GM12878 (cell line): Measurements from ENCODE around the gene GALK1. TPM values are rescaled to one million over a fixed set of nuclear protein-coding genes. Genes with fewer than 3 reads are reported as not detected.

Source experiments
- ATAC-seq: fragments of 200-7000 bp; cut with Tn5 transposase; 3 replicates; pipeline ENCODE4 v1.9.1; 2020; ENCODE audit warnings: mild to moderate bottlenecking, moderate library complexity
- BruUV-seq: library from RNA; stranded (reverse); fragments of 400-500 nt; replicated peaks from 2 replicates; lab custom pipeline; 2021; lab: Mats Ljungman, UMichigan
- CTCF ChIA-PET: fragments of 300-600 bp; sonication (Branson Sonifier 250); formaldehyde crosslinking; extraction: SDS; loops from one replicate; lab custom pipeline; 2021; ENCODE audit warnings: inconsistent platforms; lab: Yijun Ruan, JAX
- POLR2A ChIA-PET: fragments of 350-600 bp; formaldehyde crosslinking; extraction: SDS; loops from one replicate; lab custom pipeline; 2021; ENCODE audit warnings: inconsistent platforms; lab: Charles Lee
- RAD21 ChIA-PET: fragments of 300-600 bp; sonication (Branson Sonifier 250); formaldehyde crosslinking; loops from one replicate; lab custom pipeline; 2023; ENCODE audit warnings: antibody characterized with exemption; ENCODE audit not compliant: unreplicated experiment; lab: Charles Lee
- SMC1A ChIA-PET: fragments of 300-600 bp; sonication (Branson Sonifier 250); formaldehyde crosslinking; loops from one replicate; lab custom pipeline; 2023; ENCODE audit not compliant: unreplicated experiment, uncharacterized antibody; lab: Charles Lee
- DNase-seq: peaks from one replicate; pipeline ENCODE4 v3.0.0-alpha.2; 2011; ENCODE audit warnings: low read depth, low spot score
- FAIRE-seq: peaks from 3 replicates; lab custom pipeline; 2011; peaks lifted over from hg19 to GRCh38; lab: Jason Lieb, UNC
- H2AFZ ChIP-seq: 2 replicates; pipeline ENCODE4 v1.6.0; 2011; ENCODE audit warnings: low read depth, low read length, control low read depth; ENCODE audit not compliant: control insufficient read depth
- H3K27ac ChIP-seq: 2 replicates; pipeline ENCODE4 v1.5.1; 2011; ENCODE audit warnings: control low read depth; ENCODE audit not compliant: control insufficient read depth, insufficient read depth
- H3K27me3 ChIP-seq, 2 experiments: replicated peaks in 1 of 2; 2 replicates each; pipeline versions ENCODE4 v1.6.0 to v1.6.1; 2011; ENCODE audit warnings: low read length in 1 of 2; ENCODE audit not compliant: control insufficient read depth in 2 of 2, insufficient read depth in 2 of 2
- H3K36me3 ChIP-seq, 2 experiments: 2 replicates each; pipeline ENCODE4 v1.5.1; 2011; ENCODE audit warnings: low read length in 1 of 2; ENCODE audit not compliant: control insufficient read depth in 2 of 2, insufficient read depth in 2 of 2
- H3K4me1 ChIP-seq: 2 replicates; pipeline ENCODE4 v1.6.1; 2011; ENCODE audit warnings: mild to moderate bottlenecking, low read length, moderate library complexity, mixed read lengths; ENCODE audit not compliant: control insufficient read depth, insufficient read depth
- H3K4me2 ChIP-seq: 2 replicates; pipeline ENCODE4 v1.6.0; 2011; ENCODE audit warnings: control low read depth; ENCODE audit not compliant: control insufficient read depth, insufficient read depth
- H3K4me3 ChIP-seq: fragments of 200-600 bp; sonication (generic); 2 replicates; pipeline ENCODE4 v1.5.1; 2016
- H3K79me2 ChIP-seq: 2 replicates; pipeline ENCODE4 v1.6.0; 2011; ENCODE audit warnings: low read length; ENCODE audit not compliant: control insufficient read depth, insufficient read depth
- H3K9ac ChIP-seq: 2 replicates; pipeline ENCODE4 v1.8.0; 2011; ENCODE audit warnings: low read length, control low read depth, mixed read lengths; ENCODE audit not compliant: control insufficient read depth, insufficient read depth
- H3K9me3 ChIP-seq: replicated peaks from 3 replicates; pipeline ENCODE4 v1.5.1; 2011; ENCODE audit warnings: mild to moderate bottlenecking, low read length; ENCODE audit not compliant: control insufficient read depth, insufficient read depth
- H4K20me1 ChIP-seq: 2 replicates; pipeline ENCODE4 v1.6.0; 2011; ENCODE audit not compliant: control insufficient read depth, insufficient read depth
- CHD1 ChIP-seq: IDR thresholded peaks from 2 replicates; pipeline ENCODE4 v1.6.1; 2012; ENCODE audit warnings: low read depth, low read length, improper control_type of control experiment
- GABPA ChIP-seq: IDR thresholded peaks from 2 replicates; pipeline ENCODE4 v1.6.1; 2014; ENCODE audit warnings: antibody characterized with exemption, low read depth, mild to moderate bottlenecking, inconsistent platforms
- IKZF1 ChIP-seq: fragments of 450-650 bp; conservative IDR thresholded peaks from 2 replicates; pipeline ENCODE4 v1.6.1; 2017; ENCODE audit warnings: antibody characterized with exemption, mild to moderate bottlenecking
- MEF2A ChIP-seq: IDR thresholded peaks from 2 replicates; pipeline ENCODE4 v1.6.1; 2011; ENCODE audit warnings: low read depth, mild to moderate bottlenecking, low read length, moderate library complexity; ENCODE audit not compliant: insufficient read depth
- PML ChIP-seq: IDR thresholded peaks from 2 replicates; pipeline ENCODE4 v1.6.1; 2012; ENCODE audit warnings: low read length, inconsistent platforms
- POLR2A ChIP-seq: IDR thresholded peaks from 2 replicates; pipeline ENCODE4 v1.6.1; 2011; ENCODE audit warnings: low read depth, mild to moderate bottlenecking, low read length
- SIN3A ChIP-seq: IDR thresholded peaks from 2 replicates; pipeline ENCODE4 v1.6.1; 2012; ENCODE audit warnings: low read depth, low read length, improper control_type of control experiment
- ZNF274 ChIP-seq: IDR thresholded peaks from one replicate; pipeline ENCODE4 v1.8.0; 2011; ENCODE audit not compliant: insufficient read length, insufficient read depth
- ZZZ3 ChIP-seq: IDR thresholded peaks from 2 replicates; pipeline ENCODE4 v1.6.1; 2011; ENCODE audit warnings: low read depth; ENCODE audit not compliant: control insufficient read depth, insufficient read length
- WGBS: methylation state at CpG from one replicate; pipeline ENCODE4 v1.1.6; 2016; ENCODE audit warnings: low lambda C conversion rate; ENCODE audit not compliant: insufficient replicate concordance, insufficient coverage; ENCODE audit errors: missing lambda C conversion rate; 5-methylcytosine and 5-hydroxymethylcytosine counted together
- in situ Hi-C: fragments of 300-500 bp; cut with MboI; formaldehyde crosslinking; loops from 9 replicates; pipeline ENCODE4 v1.14.3; 2018; ENCODE audit warnings: mixed read lengths
- intact Hi-C: fragments of 100-400 bp; cut with micrococcal nuclease; formaldehyde crosslinking; loops from one replicate; pipeline ENCODE4 v1.14.2; 2022; ENCODE audit not compliant: unreplicated experiment
- polyA plus RNA-seq, 11 experiments: library from polyadenylated mRNA; depleted of rRNA in 4 of 11; unstranded in 6 of 11; stranded (reverse) in 5 of 11; fragments of >200 nt; fragmentation: Nextera tagmentation in 4 of 11; fragmentation: Illumina TruSeq in 1 of 11; extraction: Ambion mirVana in 4 of 11; extraction: Trizol in 1 of 11; gene quantifications; 1 replicate in 1 of 11; 2 replicates in 10 of 11; pipeline versions ENCODE4 v1.2.1 to v1.2.3, GENCODE V29; 2011 to 2016; ENCODE audit warnings: inconsistent platforms in 2 of 11, missing spikeins in 2 of 11, low read depth in 1 of 11
- total RNA-seq, 4 experiments: library from RNA; depleted of rRNA in 3 of 4; stranded (reverse); fragments of >200 nt in 3 of 4; fragmentation: Illumina TruSeq in 1 of 4; extraction: Trizol in 1 of 4; gene quantifications; 2 replicates each; pipeline versions ENCODE4 v1.2.1 to v1.2.3, GENCODE V29; 2013 to 2021
- TF ChIP-seq, protein P1 (sequence below): IDR thresholded peaks from 2 replicates; pipeline ENCODE4 v1.6.1; 2011; ENCODE audit warnings: borderline replicate concordance, low read depth, mild to moderate bottlenecking, moderate library complexity, mixed read lengths, low read length; ENCODE audit not compliant: insufficient read depth; ENCODE audit errors: extremely low read length
- TF ChIP-seq, protein P2 (sequence below): IDR thresholded peaks from 2 replicates; pipeline ENCODE4 v1.6.1; 2011; ENCODE audit warnings: mild to moderate bottlenecking, low read depth, low read length, moderate library complexity; ENCODE audit not compliant: insufficient replicate concordance

The GALK1 gene
- total and polyA plus RNA-seq, 10 of the 15 experiments (the other 5 are each of a cell fraction or from before 2014, with no cell fraction given), result 0.21 to 43.8 (median 21.4) TPM

DNA sequence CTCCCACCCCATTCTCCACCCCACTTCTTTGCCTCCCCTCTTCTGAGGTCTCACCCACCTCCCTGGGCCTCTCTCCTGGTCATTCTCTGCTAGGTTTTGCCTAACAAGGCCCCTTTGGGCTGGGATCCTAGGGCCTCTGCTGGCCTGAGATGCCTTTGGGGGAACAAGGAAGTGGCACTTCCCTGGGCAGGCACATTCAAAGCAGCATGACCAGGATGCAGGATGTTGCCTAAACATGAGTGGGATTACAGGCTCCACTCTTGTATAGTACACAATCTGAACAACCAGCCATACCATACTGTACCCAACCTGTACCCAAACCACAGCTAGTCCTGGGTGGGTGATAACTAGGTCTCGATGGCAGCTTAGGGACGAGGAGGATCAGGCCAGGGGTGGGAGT is 9.0 kb downstream of the GALK1 start:
- Histone ChIP-seq H4K20me1 (no peaks in the 10 kb centered on the region), H3K9ac (no peak overlapping the region), H3K27ac (no peak overlapping the region), H3K4me1 (peaks cover 10% of the 10 kb centered on the region), H3K36me3 (no peaks in the 10 kb centered on the region), H3K4me2 (no peak overlapping the region), H3K9me3 (no peaks in the 10 kb centered on the region), H3K79me2 (no peaks in the 10 kb centered on the region), H2AFZ (no peak overlapping the region), H3K27me3 (no peaks in the 10 kb centered on the region), H3K4me3 (no peak overlapping the region)
- no peak for FAIRE-seq
- ChIA-PET POLR2A (no interaction called here), RAD21 (no interaction called here), CTCF (interaction anchor here (0.8 to 4.3 kb wide), 3 partner anchors 8 to 136 kb away, joined by 3 to 75 read pairs (median 3); partner anchors contain the start of gene GALK1), SMC1A (no interaction called here)
- 96% methylated on average over 2 of the region's 2 CpGs for WGBS
- ATAC-seq, result no peak
- in situ Hi-C loops, result no loop called here
- intact Hi-C loops, result no loop called here
- BruUV-seq, result no TSS peak
- no peak for DNase-seq
- TF ChIP-seq SIN3A (no peak), ZNF274 (no peak), GABPA (no peak), CHD1 (no peak), ZZZ3 (no peak), MEF2A (no peak), IKZF1 (no peak), POLR2A (no peak), PML (no peak)
- TF ChIP-seq, protein P1, sequence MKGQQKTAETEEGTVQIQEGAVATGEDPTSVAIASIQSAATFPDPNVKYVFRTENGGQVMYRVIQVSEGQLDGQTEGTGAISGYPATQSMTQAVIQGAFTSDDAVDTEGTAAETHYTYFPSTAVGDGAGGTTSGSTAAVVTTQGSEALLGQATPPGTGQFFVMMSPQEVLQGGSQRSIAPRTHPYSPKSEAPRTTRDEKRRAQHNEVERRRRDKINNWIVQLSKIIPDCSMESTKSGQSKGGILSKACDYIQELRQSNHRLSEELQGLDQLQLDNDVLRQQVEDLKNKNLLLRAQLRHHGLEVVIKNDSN, result no peak
- TF ChIP-seq, protein P2, sequence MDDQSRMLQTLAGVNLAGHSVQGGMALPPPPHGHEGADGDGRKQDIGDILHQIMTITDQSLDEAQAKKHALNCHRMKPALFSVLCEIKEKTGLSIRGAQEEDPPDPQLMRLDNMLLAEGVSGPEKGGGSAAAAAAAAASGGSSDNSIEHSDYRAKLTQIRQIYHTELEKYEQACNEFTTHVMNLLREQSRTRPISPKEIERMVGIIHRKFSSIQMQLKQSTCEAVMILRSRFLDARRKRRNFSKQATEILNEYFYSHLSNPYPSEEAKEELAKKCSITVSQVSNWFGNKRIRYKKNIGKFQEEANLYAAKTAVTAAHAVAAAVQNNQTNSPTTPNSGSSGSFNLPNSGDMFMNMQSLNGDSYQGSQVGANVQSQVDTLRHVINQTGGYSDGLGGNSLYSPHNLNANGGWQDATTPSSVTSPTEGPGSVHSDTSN, result no peak
